GM19351 (cell line): ENCODE measurements around the gene TMEM14B.
"Not testable (repeated sequence)": the region's sequence is repeated elsewhere in the genome, so short reads cannot be mapped to it uniquely, and the experiment has no call there.

Source experiments
- ATAC-seq: cut with Tn5 transposase; IDR thresholded peaks from one replicate; pipeline ENCODE4 v1.9.1; 2021; ENCODE audit warnings: mild to moderate bottlenecking, moderate library complexity; ENCODE audit not compliant: unreplicated experiment

TMEM14B gene

DNA sequence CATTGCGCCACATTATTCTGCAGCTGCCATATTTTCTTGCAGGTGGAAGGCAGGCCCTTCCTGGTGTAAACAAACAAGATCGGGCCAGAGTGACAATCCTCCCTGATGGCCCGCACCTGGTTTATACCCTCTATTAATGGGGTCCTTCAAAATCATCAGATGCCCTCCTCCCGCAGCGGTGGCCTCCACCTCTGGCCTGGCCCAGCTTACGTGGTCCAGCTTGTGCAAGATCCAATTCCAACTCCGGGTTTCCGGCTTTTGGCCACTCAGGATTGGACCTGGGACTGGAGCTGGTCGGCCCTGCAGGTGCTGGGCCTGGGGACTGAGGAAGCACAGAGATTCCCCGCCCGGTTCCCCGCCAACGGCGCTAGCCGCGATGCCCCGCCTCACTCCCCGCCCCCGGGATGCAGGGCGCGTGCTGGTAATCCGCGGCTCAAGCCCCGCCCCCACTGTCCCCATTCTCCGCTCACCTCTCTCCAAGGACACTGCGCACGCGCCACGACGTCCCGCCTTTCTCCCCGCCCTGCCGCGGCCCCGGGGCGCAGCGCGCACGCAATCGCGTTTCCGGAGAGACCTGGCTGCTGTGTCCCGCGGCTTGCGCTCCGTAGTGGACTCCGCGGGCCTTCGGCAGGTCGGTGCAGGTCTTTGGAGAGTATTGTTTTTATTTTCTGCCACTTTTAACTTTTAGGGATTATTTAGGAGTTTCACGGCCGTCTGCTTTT is at the start of gene TMEM14B:
TSS of gene TMEM14B (plus strand) at position 555 of the 722 bp plus-strand sequence. CDS start 1,441 bp downstream, outside the sequence.
- peak; percentile 94 for ATAC-seq

- ATAC-seq: no peak
Observed at GRCh38 chr6:10713962-10714361, 33.6 kb upstream of the TMEM14B start.

GRCh38 chr6:10719296-10719963 is 28.2 kb upstream of the TMEM14B start:
- no peak for ATAC-seq

- ATAC-seq: no peak
Observed at GRCh38 chr6:10719964-10720264, 27.7 kb upstream of the TMEM14B start.

- ATAC-seq: no peak
Observed at GRCh38 chr6:10720265-10720959, 27.2 kb upstream of the TMEM14B start.

DNA sequence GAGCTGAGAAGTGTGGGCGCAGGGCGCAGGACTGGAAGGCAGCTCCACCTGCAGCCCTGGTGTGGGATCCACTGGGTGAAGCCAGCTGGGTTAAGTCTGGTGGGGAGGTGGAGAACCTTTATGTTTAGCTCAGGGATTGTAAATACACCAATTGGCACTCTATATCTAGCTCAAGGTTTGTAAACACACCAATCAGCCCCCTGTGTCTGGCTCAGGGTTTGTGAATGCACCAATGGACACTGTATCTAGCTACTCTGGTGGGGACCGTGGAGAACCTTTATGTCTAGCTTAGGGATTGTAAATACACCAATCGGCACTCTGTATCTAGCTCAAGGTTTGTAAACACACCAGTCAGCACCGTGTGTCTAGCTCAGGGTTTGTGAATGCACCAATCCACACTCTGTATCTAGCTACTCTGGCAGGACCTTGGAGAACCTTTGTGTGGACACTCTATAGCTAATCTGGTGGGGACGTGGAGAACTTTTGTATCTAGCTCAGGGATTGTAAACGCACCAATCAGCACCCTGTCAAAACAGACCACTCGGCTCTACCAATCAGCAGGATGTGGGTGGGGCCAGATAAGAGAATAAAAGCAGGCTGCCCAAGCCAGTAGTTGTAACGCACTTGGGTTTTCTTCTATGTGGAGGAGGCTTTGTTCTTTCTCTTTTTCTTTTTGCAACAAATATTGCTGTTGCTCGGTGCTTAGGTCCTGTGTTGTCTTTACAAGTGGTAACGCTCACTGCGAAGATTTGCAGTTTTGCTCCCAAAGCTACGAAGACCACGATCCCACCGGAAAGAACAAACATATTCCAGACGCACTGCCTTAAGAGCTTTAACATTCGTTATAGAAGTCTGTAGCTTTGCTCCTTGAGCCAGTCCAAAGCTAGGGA is 26.4 kb upstream of the TMEM14B start:
- ATAC-seq: not testable (repeated sequence)

GRCh38 chr6:10721850-10722569 is 25.6 kb upstream of the TMEM14B start:
- no peak for ATAC-seq

GRCh38 chr6:10722570-10722819 is 25.1 kb upstream of the TMEM14B start:
- ATAC-seq: no peak

DNA sequence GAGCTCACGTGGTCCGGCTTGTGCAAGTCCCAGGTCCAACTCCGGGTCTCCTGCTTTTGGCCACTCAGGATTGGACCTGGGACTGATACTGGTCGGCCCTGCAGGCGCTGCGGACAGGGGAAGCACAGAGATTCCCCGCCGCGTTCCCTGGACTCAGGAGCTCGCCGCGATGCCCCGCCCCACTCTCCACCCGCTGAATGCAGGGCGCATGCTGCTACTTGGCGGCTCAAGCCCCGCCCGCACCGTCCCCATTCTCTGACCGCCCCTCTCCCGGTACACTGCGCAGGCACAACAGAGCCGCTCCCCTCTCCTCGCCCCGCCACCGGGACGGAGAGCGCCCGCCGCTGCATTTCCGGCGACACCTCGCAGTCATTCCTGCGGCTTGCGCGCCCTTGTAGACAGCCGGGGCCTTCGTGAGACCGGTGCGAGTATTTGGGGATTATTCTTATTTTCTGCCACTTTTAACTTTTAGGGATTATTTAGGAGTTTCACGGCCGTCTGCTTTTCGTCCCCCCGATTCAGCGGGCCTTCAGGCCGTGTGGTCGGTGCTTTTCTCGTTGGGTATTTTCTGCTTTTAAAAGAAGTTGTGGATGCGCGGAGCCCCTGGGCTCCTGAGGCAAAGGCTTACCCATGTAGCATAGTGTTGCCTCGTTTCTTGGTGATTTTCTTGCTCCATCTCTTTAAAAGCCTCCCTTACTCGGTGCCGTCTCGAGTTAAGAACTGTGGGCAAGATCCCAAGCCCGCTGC is 24.6 kb upstream of the TMEM14B start, which contains the start of gene TMEM14C:
TSS of gene TMEM14C (plus strand) at position 251 of the 747 bp plus-strand sequence. CDS start 1,544 bp downstream, outside the sequence.
- ATAC-seq: peak; percentile 97

DNA sequence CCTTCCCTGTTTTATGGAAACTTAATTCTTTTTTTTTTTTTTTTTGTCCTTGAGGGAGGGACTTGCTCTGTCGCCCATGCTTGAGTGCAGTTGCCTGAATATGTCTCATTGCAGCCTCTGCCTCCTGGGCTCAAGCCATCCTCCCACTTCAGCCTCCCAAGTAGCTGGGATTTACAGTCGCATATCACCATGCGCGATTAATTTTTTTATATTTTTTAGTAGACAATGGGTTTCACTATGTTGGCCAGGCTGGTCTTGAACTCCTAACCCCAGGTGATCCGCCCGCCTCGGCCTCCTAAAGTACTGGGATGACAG is 24.1 kb upstream of the TMEM14B start:
- ATAC-seq: no peak

- ATAC-seq: no peak
Observed at GRCh38 chr6:10725044-10725443, 22.6 kb upstream of the TMEM14B start.

- ATAC-seq: no peak
Observed at GRCh38 chr6:10725716-10726115, 21.9 kb upstream of the TMEM14B start.

GRCh38 chr6:10730254-10730653 is 17.4 kb upstream of the TMEM14B start:
- ATAC-seq: no peak

GRCh38 chr6:10733151-10733715 is 14.4 kb upstream of the TMEM14B start:
- no peak for ATAC-seq

DNA sequence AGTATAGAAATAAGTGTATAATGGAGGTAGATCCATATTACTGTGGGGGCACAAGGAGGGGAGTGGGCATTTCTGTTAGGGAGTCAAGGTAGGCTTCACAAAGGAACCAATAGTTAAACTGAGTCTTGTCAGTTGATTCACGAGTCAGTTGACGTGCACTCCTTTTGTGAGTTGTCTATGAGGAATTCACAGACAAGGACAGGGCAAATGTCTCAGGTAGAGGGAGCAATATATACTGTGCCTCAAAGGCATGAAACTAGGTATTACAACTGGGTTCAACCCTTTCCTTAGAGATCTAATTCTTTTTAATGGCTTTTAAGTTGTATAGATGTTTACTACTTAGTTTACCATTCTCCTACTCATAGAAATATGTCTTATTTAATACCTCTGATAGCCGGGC is 13.7 kb upstream of the TMEM14B start:
- no peak for ATAC-seq

DNA sequence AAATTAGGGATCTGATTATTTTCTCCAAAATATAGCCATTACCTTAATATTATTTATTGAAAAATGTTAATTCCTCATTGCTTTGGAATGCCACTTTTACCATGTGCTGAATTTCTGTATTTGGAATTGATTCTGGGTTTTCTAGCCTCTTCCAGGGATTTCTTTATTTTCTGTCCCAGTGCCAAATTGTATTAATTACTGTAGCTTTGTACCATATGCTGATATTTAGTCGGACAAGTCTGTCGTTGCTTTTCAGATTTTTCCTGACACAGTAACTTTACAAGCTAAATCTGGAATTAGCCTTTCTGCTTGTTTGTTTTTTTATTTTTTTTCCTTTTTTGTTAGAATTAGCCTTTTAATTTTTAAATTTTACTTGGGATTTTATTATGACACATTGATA is 10.9 kb upstream of the TMEM14B start:
- ATAC-seq: no peak

DNA sequence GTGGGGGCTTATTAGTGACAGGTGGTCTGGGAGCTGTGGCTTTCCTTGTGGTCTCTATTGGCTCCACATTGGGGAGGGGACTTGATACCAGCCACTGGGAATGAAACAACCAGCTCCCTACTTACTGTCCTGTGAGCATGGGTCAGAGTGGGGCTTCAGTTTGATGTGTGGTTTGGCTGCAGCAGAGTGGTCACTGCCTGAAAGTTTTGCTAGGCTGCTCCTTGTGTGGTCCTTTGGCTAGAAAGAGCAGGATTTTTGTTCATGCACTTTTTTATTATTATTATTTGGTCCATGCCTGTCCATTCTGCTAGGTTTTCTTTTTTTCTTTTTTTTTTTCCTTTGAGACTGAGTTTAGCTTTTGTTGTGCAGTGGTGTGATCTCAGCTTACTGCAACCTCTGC is 7.5 kb upstream of the TMEM14B start:
- no peak for ATAC-seq

DNA sequence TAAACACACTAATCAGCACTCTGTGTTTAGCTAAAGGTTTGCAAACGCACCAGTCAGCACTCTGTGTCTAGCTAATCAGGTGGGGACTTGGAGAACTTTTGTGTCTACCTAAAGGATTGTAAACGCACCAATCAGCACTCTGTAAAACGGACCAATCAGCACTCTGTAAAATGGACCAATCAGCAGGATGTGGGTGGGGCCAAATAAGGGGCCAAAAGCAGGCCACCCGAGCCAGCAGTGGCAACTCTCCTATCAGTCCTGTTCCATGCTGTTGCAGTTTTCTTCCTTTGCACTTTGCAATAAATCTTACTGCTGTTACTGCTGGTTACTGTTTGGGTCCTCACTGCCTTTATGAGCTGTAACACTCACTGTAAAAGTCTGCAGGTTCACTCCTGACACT is 6.0 kb upstream of the TMEM14B start:
- not testable (repeated sequence) for ATAC-seq

DNA sequence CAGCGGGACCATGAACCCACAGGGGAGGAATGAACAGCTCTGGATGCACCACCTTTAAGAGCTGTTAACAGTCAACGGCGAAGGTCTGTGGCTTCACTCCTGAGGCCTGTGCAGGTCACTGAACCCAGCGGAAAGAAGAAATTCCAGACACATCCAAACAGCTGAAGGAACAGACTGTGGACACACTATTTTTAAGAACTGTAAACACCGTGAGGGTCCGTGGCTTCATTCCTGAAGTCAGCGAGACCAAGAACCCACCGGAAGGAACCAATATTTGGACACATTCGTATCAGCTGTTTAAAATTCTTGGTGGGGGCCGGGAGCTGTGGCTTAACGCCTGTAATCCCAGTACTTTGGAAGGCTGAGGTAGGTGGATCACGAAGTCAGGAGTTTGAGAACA is 5.4 kb upstream of the TMEM14B start:
- no peak for ATAC-seq

- no peak for ATAC-seq
Observed at GRCh38 chr6:10743515-10743914, 4.1 kb upstream of the TMEM14B start.
